Measurements from ENCODE around the gene ETV6. TPM values are rescaled to one million over a fixed set of nuclear protein-coding genes. Genes with fewer than 3 reads are reported as not detected.
A peak's percentile ranks its signal among the peaks of the same experiment; 100 is the strongest.

Gene ETV6
- total RNA-seq, 1 donor from 2014 or later: 9.9 TPM

- no peak for DNase-seq
Observed at GRCh38 chr12:11811008-11811407, 161.5 kb downstream of the ETV6 start.

DNA sequence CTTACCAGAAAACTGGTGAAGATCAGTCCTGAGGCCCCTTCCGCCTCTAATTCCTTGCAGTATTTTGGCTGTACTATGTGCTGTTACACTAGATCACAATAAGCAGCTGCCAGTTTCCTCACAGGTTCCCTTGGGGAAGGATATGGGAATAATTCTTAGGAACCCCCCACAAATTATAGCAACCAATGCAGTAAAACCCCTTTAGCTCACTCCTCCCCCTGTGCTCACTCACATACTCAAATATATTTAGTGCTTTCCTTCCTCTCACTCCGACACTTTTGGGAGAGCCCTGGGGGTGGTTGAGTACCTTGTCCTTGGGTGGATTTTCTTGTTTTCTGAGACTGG lies 162.7 kb downstream of the ETV6 start:
- DNase-seq: no peak

DNA sequence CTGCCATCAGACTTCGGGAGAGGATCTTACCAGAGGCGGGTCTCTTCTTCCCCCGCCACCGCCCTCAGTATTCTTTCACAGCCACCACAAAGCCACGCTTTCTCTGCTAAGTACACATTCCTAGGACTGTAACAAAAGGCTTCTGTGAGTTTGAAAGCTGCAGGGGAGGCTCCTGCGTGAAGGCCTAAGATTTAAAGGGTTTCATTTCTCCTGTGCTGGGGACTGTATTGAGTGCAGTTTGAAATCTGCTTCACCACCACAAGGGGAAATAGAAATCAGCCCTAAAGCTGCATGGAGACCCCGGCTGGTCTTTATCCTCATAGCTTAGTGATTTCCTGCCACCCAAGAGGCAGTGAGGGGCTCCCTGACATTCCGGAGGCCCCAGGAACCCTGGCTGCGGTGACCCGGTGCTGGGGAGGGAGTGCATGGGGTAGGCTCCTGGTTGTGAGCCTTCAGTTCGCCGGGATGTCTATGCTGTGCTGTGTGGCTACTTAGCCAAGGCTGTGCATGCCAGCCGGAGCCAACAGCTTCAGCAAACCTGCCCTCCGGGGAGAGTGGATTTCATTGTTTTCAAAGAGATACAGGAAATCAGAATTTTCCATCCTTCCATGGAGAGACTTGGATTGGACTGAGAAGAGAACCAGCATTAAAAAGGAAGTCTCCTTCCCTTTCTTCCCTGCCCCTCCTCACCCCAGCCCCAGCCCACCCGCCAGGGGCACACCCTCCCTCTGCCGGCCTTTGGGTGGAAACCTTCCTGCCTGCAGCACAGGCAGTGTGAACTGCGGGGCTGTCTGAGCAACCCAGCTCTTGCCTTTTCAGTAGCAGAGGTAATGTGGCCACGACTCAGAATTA lies 163.3 kb downstream of the ETV6 start:
- peak; percentile 52 for DNase-seq

GRCh38 chr12:11813438-11813813 lies 164.0 kb downstream of the ETV6 start:
- no peak for DNase-seq

- peak; percentile 78 for DNase-seq
Observed at GRCh38 chr12:11814374-11814773, 164.9 kb downstream of the ETV6 start.

GRCh38 chr12:11815397-11815796 lies 165.9 kb downstream of the ETV6 start:
- DNase-seq: no peak

- DNase-seq: no peak
Observed at GRCh38 chr12:11819643-11820042, 170.2 kb downstream of the ETV6 start.

- DNase-seq: no peak
Observed at GRCh38 chr12:11820476-11820875, 171.0 kb downstream of the ETV6 start.

DNA sequence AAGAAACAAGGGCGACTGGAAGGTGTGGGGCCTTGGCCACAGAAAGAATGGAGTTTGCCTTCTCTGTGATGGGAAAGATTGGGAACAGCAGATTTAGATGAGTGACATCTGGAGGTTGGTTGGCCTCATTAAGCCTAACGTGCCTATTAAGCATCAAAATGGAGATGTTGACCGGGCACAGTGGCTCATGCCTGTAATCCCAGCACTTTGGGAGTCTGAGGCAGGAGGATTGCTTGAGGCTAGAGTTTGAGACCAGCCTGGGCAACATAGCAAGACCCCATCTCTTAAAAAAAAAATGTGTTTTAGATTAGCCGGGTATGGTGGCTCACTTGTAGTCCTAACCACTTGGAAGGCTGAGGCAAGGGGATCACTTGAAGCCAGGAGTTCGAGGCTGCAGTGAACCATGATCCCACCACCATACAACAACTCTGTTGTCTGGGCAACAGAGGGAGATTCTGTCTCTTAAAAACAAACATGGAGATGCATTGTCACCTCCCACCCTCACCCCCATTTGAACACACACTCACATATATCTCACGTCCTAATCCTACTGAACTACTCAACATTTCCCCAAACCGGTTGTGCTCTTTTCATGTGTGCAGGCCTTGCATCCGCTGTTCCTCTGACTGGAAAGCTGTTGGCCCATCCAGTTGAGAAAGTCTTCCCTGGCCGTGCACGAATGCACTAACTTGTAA lies 172.1 kb downstream of the ETV6 start:
- peak; percentile 8 for DNase-seq

- DNase-seq: peak; percentile 83
Observed at GRCh38 chr12:11822081-11822834, 172.8 kb downstream of the ETV6 start.

DNA sequence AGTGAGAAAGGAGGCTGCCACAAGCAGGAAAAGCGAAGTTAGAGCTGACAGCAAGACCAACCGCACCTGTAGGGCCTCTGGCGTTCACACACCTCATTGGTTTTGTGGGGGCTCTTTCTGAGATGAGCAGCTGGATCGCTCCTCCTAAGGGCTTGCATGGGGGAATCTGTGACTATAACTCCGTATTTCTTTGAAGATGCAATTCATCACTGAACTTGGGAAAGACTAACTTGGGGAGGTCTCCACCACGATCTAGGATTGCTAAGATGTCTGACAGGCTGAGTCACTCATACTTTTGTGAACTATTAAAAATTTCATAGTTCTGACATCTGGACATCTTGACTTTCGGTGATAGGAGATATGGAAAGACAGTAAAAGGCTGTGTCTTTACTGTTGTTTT lies 173.6 kb downstream of the ETV6 start:
- DNase-seq: no peak

GRCh38 chr12:11823593-11823992 lies 174.1 kb downstream of the ETV6 start:
- no peak for DNase-seq

DNA sequence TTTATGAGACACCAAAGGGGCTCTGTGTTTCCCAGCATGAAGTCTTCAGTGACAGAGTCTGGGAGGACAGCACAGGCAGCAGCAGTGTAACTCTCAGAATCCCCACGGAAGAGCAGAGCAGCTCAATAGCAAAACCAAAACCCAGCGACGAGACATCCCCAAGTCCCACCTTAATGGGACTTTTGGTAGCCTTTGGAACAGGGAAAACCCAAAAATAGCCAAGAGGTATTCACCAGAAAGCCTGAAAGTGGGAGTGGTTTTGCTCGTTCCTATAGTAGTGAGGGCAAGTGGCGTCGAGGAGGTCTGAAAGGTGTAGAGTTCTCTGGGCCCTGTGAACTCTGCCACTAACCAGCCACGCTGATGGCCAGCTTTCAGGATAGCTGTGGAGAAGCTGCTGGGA lies 174.6 kb downstream of the ETV6 start:
- DNase-seq: no peak

DNA sequence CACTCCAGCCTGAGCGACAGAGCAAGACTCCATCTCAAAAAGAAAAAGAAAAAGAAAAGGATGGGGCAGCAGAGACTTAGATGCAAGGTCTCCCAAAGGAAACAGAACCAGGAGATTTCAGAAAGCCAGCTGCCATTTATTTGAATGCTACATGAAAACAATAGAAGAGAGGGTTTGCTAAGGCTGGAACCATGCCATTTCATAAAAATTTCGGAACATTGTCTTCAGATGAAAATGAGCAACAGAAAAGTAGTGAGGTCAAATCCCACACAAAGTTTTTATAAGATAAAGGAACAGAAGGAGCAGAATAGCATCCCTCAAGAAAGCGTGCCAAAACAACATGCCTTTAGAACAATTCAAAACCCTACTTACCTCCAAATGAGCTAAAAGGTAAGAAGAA lies 175.3 kb downstream of the ETV6 start:
- peak; percentile 44 for DNase-seq

DNA sequence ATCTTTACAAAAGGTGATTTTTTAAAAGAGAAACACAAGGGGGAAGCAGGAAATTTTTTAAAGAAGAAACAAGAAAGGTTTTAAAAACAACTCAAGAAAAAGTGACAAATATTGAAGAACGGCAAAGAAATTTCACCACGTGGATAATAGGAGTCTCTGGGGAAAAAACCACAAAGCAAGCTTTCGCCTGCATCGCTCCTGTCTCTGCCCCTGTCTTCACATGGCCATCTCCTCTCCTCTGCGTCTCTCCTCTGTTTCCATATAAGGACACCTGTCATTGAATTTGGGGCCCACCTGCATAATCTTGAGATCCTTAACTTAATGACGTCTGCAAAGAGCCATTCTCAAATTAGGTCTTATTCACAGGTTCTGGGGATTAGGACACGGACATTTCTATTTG lies 175.8 kb downstream of the ETV6 start:
- no peak for DNase-seq

DNA sequence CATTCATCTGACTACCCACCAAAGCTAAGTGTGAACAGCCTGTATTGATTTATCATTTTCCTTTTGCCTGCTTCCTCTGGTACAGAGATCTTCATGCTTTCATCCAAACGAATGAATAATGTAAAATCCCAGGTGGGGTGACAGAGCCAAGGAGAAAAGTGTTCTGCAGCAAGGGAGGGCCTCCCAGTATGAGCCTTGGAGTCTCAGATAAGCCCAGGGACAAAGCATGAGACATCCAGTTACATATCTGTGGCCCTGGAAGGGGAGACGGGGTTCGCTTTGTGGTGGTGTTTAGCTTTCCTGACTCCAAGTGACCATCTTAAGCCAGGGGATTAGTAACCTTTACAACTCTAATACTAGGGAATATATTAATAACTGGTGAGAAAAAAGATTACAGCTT lies 177.1 kb downstream of the ETV6 start:
- no peak for DNase-seq

- DNase-seq: no peak
Observed at GRCh38 chr12:11827091-11828061, 177.9 kb downstream of the ETV6 start.

DNA sequence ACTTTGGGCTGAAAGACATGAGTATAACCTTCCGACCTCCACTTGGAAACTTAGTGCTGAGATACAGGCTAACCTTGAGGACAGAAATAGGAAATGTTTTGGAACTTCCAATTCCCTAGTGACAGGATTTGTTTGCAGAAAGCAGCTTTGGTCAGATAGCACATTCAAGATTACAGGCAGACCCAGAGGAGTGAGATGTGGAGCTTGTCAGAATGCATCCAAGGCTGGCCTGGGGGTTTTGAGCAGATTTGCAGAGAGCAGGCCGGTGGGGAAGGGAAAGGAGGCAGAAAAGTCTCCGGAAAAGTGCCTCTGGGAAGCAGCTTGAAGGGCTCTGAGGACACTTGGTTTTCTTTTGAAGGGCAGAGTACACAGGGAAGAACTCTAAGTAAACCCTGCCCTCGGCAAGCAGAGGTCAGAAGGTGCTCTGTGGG lies 180.3 kb downstream of the ETV6 start:
- no peak for DNase-seq

DNA sequence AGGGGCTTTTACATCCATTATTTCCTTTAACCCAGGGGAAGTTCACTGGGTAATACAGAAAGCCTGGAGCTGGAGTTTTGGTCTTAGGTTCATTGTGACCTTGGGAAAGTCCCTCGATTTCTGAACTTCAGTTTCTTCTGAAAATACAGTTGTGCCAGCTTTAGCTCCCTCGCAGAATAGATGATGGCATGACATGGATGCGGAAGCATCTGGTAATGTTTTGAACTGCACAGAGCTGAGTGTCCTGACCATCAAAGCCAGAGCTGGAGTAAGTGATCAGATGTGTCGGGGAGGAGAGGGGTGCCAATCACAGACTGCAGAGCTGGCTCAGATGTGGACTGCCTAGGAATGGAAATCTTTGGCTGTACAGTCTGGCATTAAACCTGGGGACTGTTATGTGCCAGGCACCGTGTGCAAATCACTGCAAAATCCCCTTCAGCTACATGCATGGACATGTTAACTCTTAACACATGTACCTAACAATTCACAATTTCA lies 180.9 kb downstream of the ETV6 start:
- peak; percentile 15 for DNase-seq

DNA sequence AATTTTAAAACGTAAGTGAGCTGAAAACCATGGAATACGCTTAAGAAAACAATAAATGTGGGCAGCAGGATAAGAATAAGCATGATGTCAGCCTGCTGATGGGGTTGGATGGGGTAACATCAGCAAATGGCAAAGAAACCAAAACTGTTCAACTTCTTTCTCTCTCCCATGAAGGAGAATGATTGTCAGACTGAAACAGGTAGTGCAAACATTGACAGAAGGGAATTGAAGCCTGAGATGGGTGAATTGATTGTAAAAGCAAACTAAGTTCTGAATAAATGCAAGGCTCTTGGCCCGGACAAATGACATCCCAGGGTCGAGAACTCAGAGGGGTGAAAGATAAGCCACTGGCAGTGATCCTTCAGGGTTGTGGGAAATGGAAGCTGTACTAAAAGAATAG lies 182.6 kb downstream of the ETV6 start:
- no peak for DNase-seq

GRCh38 chr12:11833174-11833895 lies 183.9 kb downstream of the ETV6 start:
- DNase-seq: no peak
